Measurements from ENCODE around the gene MEF2D. TPM values are rescaled to one million over a fixed set of nuclear protein-coding genes. Genes with fewer than 3 reads are reported as not detected.
A peak's percentile ranks its signal among the peaks of the same experiment; 100 is the strongest.

Gene MEF2D
- total RNA-seq, 2 experiments from 2014 or later: 28.8 to 32.8 TPM

- intact Hi-C loops (cut with micrococcal nuclease): loop anchor here (1.0 to 10.0 kb wide), 10 partner anchors 7 to 648 kb away; partner anchors contain the start of genes CCT3, ETV3, GON4L and GPATCH4
- DNase-seq: no peak
- Mint-ChIP-seq H3K27me3 (ENCODE audit: low read depth) (no peaks in the 10 kb centered on the region), H3K36me3 (ENCODE audit: low read depth) (no peaks in the 10 kb centered on the region), H3K4me3 (peak overlapping the region; percentile 75), H3K4me1 (ENCODE audit: low read depth) (peaks cover 67% of the 10 kb centered on the region), H3K9me3 (no peaks in the 10 kb centered on the region), H3K27ac (peak overlapping the region; percentile 97)
- CTCF ChIA-PET: interaction anchor here (18.1 kb wide), 1 partner anchor 22 kb away, joined by 306 read pairs; no protein-coding TSS in a partner anchor
These were observed 5.2 kb upstream of the MEF2D start for GRCh38 chr1:156505679-156506298.

GRCh38 chr1:156504821-156505678, 4.5 kb upstream of the MEF2D start:
- Mint-ChIP-seq H3K4me1 (ENCODE audit: low read depth) (peaks cover 66% of the 10 kb centered on the region), H3K4me3 (peak overlapping the region; percentile 75), H3K27me3 (ENCODE audit: low read depth) (no peaks in the 10 kb centered on the region), H3K27ac (peak overlapping the region; percentile 97), H3K9me3 (no peaks in the 10 kb centered on the region), H3K36me3 (ENCODE audit: low read depth) (no peaks in the 10 kb centered on the region)
- intact Hi-C loops (cut with micrococcal nuclease): loop anchor here (1.0 to 10.0 kb wide), 9 partner anchors 49 to 648 kb away; partner anchors contain the start of genes CCT3, ETV3, GON4L and GPATCH4
- DNase-seq: peak; percentile 99
- CTCF ChIA-PET: interaction anchor here (0.7 to 18.1 kb wide), 5 partner anchors 21 to 119 kb away, joined by 3 to 306 read pairs (median 3); no protein-coding TSS in a partner anchor

- DNase-seq: peak; percentile 60
- Mint-ChIP-seq H3K27me3 (ENCODE audit: low read depth) (no peaks in the 10 kb centered on the region), H3K4me3 (peak overlapping the region; percentile 75), H3K27ac (peak overlapping the region; percentile 97), H3K4me1 (ENCODE audit: low read depth) (peaks cover 66% of the 10 kb centered on the region), H3K36me3 (ENCODE audit: low read depth) (no peaks in the 10 kb centered on the region), H3K9me3 (no peaks in the 10 kb centered on the region)
- intact Hi-C loops (cut with micrococcal nuclease): loop anchor here (2.0 to 10.0 kb wide), 4 partner anchors 240 to 630 kb away; partner anchors contain the start of genes ETV3, LMNA, MRPL24 and SH2D2A
- CTCF ChIA-PET: interaction anchor here (0.6 to 18.1 kb wide), 5 partner anchors 21 to 296 kb away, joined by 3 to 306 read pairs (median 3); no protein-coding TSS in a partner anchor
These were observed 3.9 kb upstream of the MEF2D start for GRCh38 chr1:156504438-156504813.

- Mint-ChIP-seq H3K9me3 (no peaks in the 10 kb centered on the region), H3K4me1 (ENCODE audit: low read depth) (peaks cover 67% of the 10 kb centered on the region), H3K36me3 (ENCODE audit: low read depth) (no peaks in the 10 kb centered on the region), H3K27ac (peak overlapping the region; percentile 97), H3K27me3 (ENCODE audit: low read depth) (no peaks in the 10 kb centered on the region), H3K4me3 (no peak overlapping the region)
- intact Hi-C loops (cut with micrococcal nuclease): loop anchor here (2.0 to 10.0 kb wide), 4 partner anchors 241 to 631 kb away; partner anchors contain the start of genes ETV3, LMNA, MRPL24 and SH2D2A
- CTCF ChIA-PET: interaction anchor here (0.6 to 18.1 kb wide), 6 partner anchors 20 to 296 kb away, joined by 3 to 306 read pairs (median 4); no protein-coding TSS in a partner anchor
- DNase-seq: no peak
These were observed 3.3 kb upstream of the MEF2D start for GRCh38 chr1:156503698-156504437.

GRCh38 chr1:156502894-156503697, 2.5 kb upstream of the MEF2D start:
- H3K4me1 Mint-ChIP-seq (ENCODE audit: low read depth): peaks cover 67% of the 10 kb centered on the region

DNA sequence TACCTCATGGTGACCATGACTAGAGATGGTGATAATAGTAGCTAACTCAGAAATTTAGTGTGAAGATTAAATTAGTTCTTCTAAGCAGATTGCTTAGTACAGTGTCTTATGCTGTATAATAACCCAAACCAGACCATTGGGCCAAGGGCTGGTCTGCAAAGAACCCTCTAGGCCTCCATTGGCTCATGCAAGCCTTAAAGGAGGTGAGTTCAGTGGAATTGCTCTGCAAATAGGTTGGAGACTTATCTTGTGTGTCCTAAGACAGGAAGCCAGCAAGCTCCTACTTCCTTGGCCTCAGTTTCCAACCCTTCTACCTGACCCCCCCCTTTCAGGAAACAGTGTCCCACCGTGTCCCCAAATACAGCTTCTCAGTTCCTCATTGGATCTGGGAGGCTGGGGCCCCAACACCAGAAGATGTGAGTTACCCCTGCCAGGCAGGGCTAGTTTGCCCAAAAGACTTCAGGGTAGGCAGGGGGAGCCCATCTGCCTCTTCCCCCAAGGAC, 1.9 kb upstream of the MEF2D start:
- H3K4me1 Mint-ChIP-seq (ENCODE audit: low read depth): peaks cover 68% of the 10 kb centered on the region
- intact Hi-C loops (cut with micrococcal nuclease): loop anchor here (10.0 kb wide), 2 partner anchors 242 to 632 kb away; partner anchors contain the start of genes ETV3 and MRPL24
- H3K9me3 Mint-ChIP-seq: no peaks in the 10 kb centered on the region
- no peaks in the 10 kb centered on the region for H3K36me3 Mint-ChIP-seq (ENCODE audit: low read depth)
- no peaks in the 10 kb centered on the region for H3K27me3 Mint-ChIP-seq (ENCODE audit: low read depth)
- DNase-seq: no peak
- CTCF ChIA-PET: interaction anchor here (0.6 to 18.1 kb wide), 5 partner anchors 19 to 106 kb away, joined by 3 to 306 read pairs (median 7); no protein-coding TSS in a partner anchor
- peak overlapping the region; percentile 89 for H3K4me3 Mint-ChIP-seq
- peak overlapping the region; percentile 97 for H3K27ac Mint-ChIP-seq

More at GRCh38 chr1:156502894-156503697, 2.5 kb upstream of the MEF2D start:
- H3K36me3 Mint-ChIP-seq (ENCODE audit: low read depth): no peaks in the 10 kb centered on the region
- CTCF ChIA-PET: interaction anchor here (0.6 to 18.1 kb wide), 4 partner anchors 19 to 106 kb away, joined by 3 to 306 read pairs (median 8); no protein-coding TSS in a partner anchor
- H3K27me3 Mint-ChIP-seq (ENCODE audit: low read depth): no peaks in the 10 kb centered on the region
- intact Hi-C loops (cut with micrococcal nuclease): loop anchor here (10.0 kb wide), 2 partner anchors 242 to 632 kb away; partner anchors contain the start of genes ETV3 and MRPL24
- H3K27ac Mint-ChIP-seq: peak overlapping the region; percentile 97
- H3K9me3 Mint-ChIP-seq: no peaks in the 10 kb centered on the region
- no peak overlapping the region for H3K4me3 Mint-ChIP-seq
- no peak for DNase-seq

DNA sequence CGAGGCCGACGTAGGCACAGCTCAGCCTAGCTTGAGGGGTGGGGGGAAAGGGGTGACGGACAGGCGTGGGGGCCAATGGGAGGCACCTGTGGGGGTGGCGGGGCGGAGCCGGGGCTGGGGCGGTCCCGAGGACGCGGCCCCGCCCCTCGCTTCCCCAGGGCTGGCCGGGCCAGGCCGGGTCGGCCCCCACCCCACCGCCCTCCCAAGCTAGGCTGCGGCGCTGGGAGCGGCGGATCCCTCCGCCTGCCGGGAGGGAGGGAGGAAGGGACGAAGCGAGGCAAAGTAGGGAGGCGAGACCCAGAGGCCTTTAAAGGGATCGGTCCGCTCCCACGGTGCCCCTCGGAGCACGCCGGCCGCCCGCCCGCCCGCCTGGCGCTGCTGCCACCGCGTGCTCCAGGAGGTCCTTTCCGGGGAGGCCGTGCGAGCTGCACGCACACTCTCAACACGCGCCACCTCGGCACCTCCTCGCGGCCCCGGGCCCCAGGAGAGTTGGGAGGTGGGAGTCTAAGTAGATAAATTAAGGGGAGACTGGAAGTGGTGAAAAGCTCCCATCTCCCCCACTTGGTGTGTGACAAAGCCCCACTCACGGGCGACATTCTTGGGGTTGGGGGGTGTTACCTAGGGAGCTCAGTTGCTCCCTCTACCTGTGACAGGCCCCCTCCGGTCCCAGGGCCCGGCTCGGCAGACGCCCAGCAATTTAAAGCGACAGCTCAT, 375 bp upstream of the MEF2D start:
- Mint-ChIP-seq H3K9me3 (no peaks in the 10 kb centered on the region), H3K4me3 (peak overlapping the region; percentile 89), H3K36me3 (ENCODE audit: low read depth) (no peaks in the 10 kb centered on the region), H3K4me1 (ENCODE audit: low read depth) (peaks cover 75% of the 10 kb centered on the region), H3K27ac (peak overlapping the region; percentile 97), H3K27me3 (ENCODE audit: low read depth) (no peaks in the 10 kb centered on the region)
- peak; percentile 93 for DNase-seq
- intact Hi-C loops (cut with micrococcal nuclease): loop anchor here (1.0 to 10.0 kb wide), 9 partner anchors 12 to 634 kb away; partner anchors contain the start of genes CCT3, ETV3, GPATCH4 and MRPL24
- CTCF ChIA-PET: interaction anchor here (0.6 to 18.1 kb wide), 14 partner anchors 17 to 139 kb away, joined by 3 to 306 read pairs (median 4); partner anchors contain the start of gene GPATCH4

- H3K36me3 Mint-ChIP-seq (ENCODE audit: low read depth): no peaks in the 10 kb centered on the region
- H3K4me1 Mint-ChIP-seq (ENCODE audit: low read depth): peaks cover 73% of the 10 kb centered on the region
- no peaks in the 10 kb centered on the region for H3K27me3 Mint-ChIP-seq (ENCODE audit: low read depth)
- intact Hi-C loops (cut with micrococcal nuclease): loop anchor here (1.0 to 10.0 kb wide), 4 partner anchors 101 to 635 kb away; partner anchors contain the start of genes ETV3, GPATCH4, MRPL24 and SMG5
- peak overlapping the region; percentile 91 for H3K27ac Mint-ChIP-seq
- peak overlapping the region; percentile 89 for H3K4me3 Mint-ChIP-seq
- CTCF ChIA-PET: interaction anchor here (1.4 to 18.1 kb wide), 4 partner anchors 16 to 109 kb away, joined by 5 to 306 read pairs (median 10); no protein-coding TSS in a partner anchor
- no peaks in the 10 kb centered on the region for H3K9me3 Mint-ChIP-seq
- peak; percentile 50 for DNase-seq
These were observed 583 bp downstream of the MEF2D start for GRCh38 chr1:156499842-156500542.

GRCh38 chr1:156499194-156499841, 1.3 kb downstream of the MEF2D start:
- no peak for DNase-seq
- Mint-ChIP-seq H3K27ac (peak overlapping the region; percentile 63), H3K9me3 (no peaks in the 10 kb centered on the region), H3K4me3 (peak overlapping the region; percentile 89), H3K27me3 (ENCODE audit: low read depth) (no peaks in the 10 kb centered on the region), H3K36me3 (ENCODE audit: low read depth) (no peaks in the 10 kb centered on the region), H3K4me1 (ENCODE audit: low read depth) (peaks cover 73% of the 10 kb centered on the region)
- CTCF ChIA-PET: interaction anchor here (0.6 to 18.1 kb wide), 3 partner anchors 16 to 100 kb away, joined by 3 to 306 read pairs (median 6); no protein-coding TSS in a partner anchor
- intact Hi-C loops (cut with micrococcal nuclease): no loop called here

Data from activated naive CD4-positive, alpha-beta T cell treated with anti-CD3 and anti-CD28 coated beads for 36 hours (primary cell).